ENCODE results near the gene FHAD1. TPM values are rescaled to one million over a fixed set of nuclear protein-coding genes. Genes with fewer than 3 reads are reported as not detected.

Gene FHAD1
- total RNA-seq, 2 donors from 2014 or later: 0.27 to 6.5 TPM

- no peak for DNase-seq (ENCODE audit: low spot score)
- Histone ChIP-seq H3K27me3 (replicated peaks; ENCODE audit: insufficient read depth) (no peaks in the 10 kb centered on the region), H3K27ac (no peak overlapping the region), H3K4me1 (replicated peaks) (no peaks in the 10 kb centered on the region), H3K9me3 (no peaks in the 10 kb centered on the region), H3K4me3 (no peak overlapping the region), H3K36me3 (no peaks in the 10 kb centered on the region)
- 96% methylated on average over 17 of the region's 17 CpGs for WGBS
- TF ChIP-seq POLR2AphosphoS5 (IDR thresholded peaks at IDR 0.05) (no peak), CTCF (IDR thresholded peaks at IDR 0.05) (no peak), POLR2A (IDR thresholded peaks at IDR 0.05) (no peak)
- intact Hi-C loops (cut with DNase I): loop anchor here (10.0 kb wide), 1 partner anchor 311 kb away; no protein-coding TSS in a partner anchor
Observed at GRCh38 chr1:15435239-15436077, 188.4 kb downstream of the FHAD1 start.

DNA sequence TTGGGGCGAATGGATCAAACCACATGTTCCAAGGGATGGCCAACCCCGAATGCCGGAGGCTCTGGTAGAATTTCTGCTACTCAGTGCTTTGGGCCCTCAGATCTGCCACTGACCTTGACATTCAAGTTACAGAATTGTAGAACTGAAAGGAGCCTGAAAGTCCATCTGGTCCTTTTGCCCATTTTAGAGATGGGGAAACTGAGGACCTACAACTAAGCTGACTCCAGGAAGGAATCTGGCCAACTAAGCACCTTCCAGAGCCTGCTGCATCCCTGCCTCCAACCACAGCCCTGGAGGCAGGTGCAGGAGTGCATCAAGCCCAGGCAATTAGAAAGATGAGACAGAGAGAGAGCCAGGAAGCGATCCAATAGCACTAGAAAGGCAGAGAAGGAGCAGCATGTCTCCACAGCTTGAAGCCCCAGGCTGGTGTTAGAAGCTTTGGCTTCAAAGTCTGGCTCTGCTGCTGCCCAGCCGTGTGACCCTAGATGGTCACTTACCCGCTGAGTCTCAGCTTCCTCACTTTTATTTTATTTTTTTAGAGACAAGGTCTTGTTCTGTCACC, 189.9 kb downstream of the FHAD1 start:
- Histone ChIP-seq H3K4me3 (no peak overlapping the region), H3K9me3 (no peaks in the 10 kb centered on the region), H3K4me1 (replicated peaks) (no peaks in the 10 kb centered on the region), H3K27me3 (replicated peaks; ENCODE audit: insufficient read depth) (no peaks in the 10 kb centered on the region), H3K36me3 (no peaks in the 10 kb centered on the region), H3K27ac (no peak overlapping the region)
- WGBS: 94% methylated on average over 6 of the region's 6 CpGs
- no peak for DNase-seq (ENCODE audit: low spot score)
- intact Hi-C loops (cut with DNase I): loop anchor here (10.0 kb wide), 1 partner anchor 312 kb away; no protein-coding TSS in a partner anchor
- TF ChIP-seq CTCF (IDR thresholded peaks at IDR 0.05): no peak
- TF ChIP-seq POLR2AphosphoS5 (IDR thresholded peaks at IDR 0.05): no peak
- no peak for TF ChIP-seq POLR2A (IDR thresholded peaks at IDR 0.05)

DNA sequence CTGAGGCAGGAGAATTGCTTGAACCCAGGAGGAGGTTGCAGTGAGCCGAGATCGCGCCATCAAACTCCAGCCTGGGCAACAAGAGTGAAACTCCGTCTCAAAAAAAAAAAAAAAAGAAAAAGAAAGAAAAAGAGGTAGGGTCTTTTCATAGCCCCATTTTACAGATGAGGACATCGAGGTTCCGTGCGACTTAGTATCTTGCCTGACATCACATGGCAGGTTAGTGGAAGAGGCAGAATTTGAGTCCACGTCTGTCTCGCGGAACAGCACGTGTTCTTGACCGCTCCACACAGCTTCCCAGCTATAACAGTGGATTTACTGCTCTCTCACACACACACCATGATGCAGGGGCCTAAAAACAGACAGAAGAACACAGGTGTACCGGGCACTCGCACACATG, 192.3 kb downstream of the FHAD1 start:
- Histone ChIP-seq H3K27ac (no peak overlapping the region), H3K27me3 (replicated peaks; ENCODE audit: insufficient read depth) (no peaks in the 10 kb centered on the region), H3K36me3 (no peaks in the 10 kb centered on the region), H3K4me3 (no peak overlapping the region), H3K9me3 (no peaks in the 10 kb centered on the region), H3K4me1 (replicated peaks) (no peaks in the 10 kb centered on the region)
- intact Hi-C loops (cut with DNase I): loop anchor here (10.0 kb wide), 1 partner anchor 315 kb away; no protein-coding TSS in a partner anchor
- TF ChIP-seq POLR2AphosphoS5 (IDR thresholded peaks at IDR 0.05): no peak
- no peak for TF ChIP-seq POLR2A (IDR thresholded peaks at IDR 0.05)
- no peak for TF ChIP-seq CTCF (IDR thresholded peaks at IDR 0.05)
- DNase-seq (ENCODE audit: low spot score): no peak
- WGBS: 98% methylated on average over 14 of the region's 14 CpGs

- Histone ChIP-seq H3K36me3 (no peaks in the 10 kb centered on the region), H3K9me3 (no peaks in the 10 kb centered on the region), H3K4me1 (replicated peaks) (no peaks in the 10 kb centered on the region), H3K4me3 (no peak overlapping the region), H3K27ac (no peak overlapping the region), H3K27me3 (replicated peaks; ENCODE audit: insufficient read depth) (no peaks in the 10 kb centered on the region)
- intact Hi-C loops (cut with DNase I): no loop called here
- WGBS: 91% methylated on average over 13 of the region's 13 CpGs
- TF ChIP-seq POLR2A (IDR thresholded peaks at IDR 0.05) (no peak), POLR2AphosphoS5 (IDR thresholded peaks at IDR 0.05) (no peak), CTCF (IDR thresholded peaks at IDR 0.05) (no peak)
- no peak for DNase-seq (ENCODE audit: low spot score)
Observed at GRCh38 chr1:15440357-15440756, 193.3 kb downstream of the FHAD1 start.

Measured in prostate gland (tissue), 2 donors.